Gastrocnemius medialis (tissue), 4 donors: ENCODE measurements around the gene DBH.

Source experiments
- CTCF ChIP-seq, 5 experiments: fragments of 450-650 bp in 3 of 5; fragments of 200-600 bp in 2 of 5; sonication (generic) in 2 of 5; IDR thresholded peaks in 4 of 5; conservative IDR thresholded peaks in 1 of 5; 1 replicate in 4 of 5; 2 replicates in 1 of 5; pipeline ENCODE4 v1.5.1; 2016 to 2019; ENCODE audit warnings: antibody characterized with exemption in 5 of 5, mild to moderate bottlenecking in 3 of 5, moderate library complexity in 3 of 5
- POLR2A ChIP-seq, 2 donors: fragments of 450-650 bp; IDR thresholded peaks; one replicate each; pipeline ENCODE4 v1.6.1; 2017; ENCODE audit warnings: antibody characterized with exemption in 2 of 2, mild to moderate bottlenecking in 2 of 2, moderate library complexity in 2 of 2

- TF ChIP-seq CTCF (IDR thresholded peaks at IDR 0.05 in 4 of 5, conservative IDR thresholded peaks at IDR 0.05 in 1 of 5) (no peak), POLR2A (IDR thresholded peaks at IDR 0.05) (no peak)
Measured at GRCh38 chr9:133635098-133635497, 1.1 kb upstream of the DBH start.
